GM18867 (cell line): ENCODE results near the gene SLC25A41.
"Not testable (repeated sequence)": the region's sequence is repeated elsewhere in the genome, so short reads cannot be mapped to it uniquely, and the experiment has no call there.

Experiments used
- ATAC-seq: cut with Tn5 transposase; IDR thresholded peaks from one replicate; pipeline ENCODE4 v1.9.1; 2021; ENCODE audit warnings: mild to moderate bottlenecking, moderate library complexity; ENCODE audit not compliant: unreplicated experiment

The SLC25A41 gene

DNA sequence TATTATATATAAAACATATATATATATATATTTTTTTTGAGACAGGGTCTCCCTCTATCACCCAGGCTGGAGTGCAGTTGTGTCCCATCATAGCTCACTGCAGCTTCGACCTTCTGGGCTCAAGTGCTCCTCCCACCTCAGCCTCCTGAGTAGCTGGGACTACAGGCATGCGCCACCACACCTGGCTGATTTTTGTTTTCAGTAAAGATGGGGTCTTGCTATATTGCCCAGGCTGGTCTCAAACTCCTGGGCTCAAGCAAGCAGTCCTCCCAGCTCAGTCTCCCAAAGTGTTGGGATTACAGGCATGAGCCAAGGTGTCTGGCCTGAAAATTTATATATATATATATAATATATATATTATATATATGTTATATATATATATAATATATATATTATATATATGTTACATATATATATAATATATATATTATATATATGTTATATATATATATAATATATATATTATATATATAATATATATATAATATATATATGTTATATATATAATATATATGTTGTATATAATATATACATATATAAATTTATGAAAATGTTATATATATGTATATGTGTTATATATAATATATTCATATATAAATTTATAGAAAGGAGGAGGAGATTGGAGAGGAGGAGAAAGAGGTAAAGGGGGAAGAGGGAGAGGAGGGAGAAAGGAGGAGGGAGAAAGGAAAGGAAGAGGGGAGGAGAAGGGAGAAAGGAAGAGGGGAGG, 4.7 kb downstream of the SLC25A41 start:
- not testable (repeated sequence) for ATAC-seq

DNA sequence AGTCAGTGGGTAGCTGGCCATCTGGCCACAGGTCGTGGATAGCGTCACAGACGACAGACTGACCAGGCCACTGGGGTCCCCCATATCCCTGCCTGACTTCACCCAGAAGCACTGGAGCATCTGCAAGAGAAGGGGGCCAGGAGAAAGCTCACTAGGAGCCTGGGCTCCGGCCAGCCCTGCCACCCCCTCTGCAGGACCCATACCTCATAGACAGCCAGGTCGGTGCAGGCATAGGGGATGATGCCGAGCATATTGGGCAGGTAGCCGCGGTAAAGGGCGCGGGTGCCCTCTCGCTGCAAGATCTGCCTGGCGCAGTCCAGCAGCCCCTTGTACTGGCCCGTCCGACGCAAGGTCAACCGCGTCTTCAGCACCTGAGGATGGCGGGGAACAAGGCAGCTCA, 6.4 kb downstream of the SLC25A41 start:
- ATAC-seq: no peak

DNA sequence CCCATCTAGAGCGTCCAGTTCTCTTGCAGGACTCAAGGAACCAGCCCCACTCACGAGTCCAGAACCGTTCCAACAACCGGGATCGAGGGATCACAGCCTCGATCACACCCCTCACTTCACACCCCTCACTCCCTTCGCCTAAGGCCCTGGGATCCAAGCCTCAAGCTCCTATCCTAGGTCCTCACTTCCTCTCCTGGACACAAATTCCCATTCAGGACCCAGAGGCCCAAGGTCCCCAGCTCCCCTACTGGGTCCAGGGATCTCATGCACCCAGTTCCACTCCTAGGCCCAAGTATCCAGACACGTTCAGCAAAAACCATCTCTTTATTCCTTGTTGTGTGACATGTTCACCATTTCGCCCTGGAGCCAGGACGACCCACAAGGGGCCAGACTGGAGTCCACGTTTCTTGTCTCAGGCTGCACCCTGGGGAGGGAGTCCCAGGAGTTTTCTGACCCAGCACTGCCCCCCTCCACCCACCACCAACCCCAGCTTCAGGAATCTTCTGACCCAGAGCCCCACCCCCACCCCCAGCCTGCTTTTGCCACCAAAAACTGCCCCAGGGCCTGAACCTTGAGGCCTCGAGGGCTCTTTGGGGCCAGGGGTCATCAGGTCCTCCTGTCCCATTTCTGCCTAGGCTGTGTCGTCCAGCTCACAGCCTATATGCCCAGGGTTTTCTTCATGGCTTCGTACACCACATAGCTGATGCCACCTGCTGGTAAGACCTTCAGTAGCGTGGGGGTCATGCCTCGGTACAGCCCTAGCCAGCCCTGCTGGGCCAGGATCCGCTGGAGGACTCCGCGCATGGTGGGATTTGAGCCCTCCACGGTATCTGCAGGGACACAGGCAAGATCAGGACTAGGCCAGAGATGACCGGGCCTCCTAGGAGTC, 7.6 kb downstream of the SLC25A41 start:
- ATAC-seq: no peak

DNA sequence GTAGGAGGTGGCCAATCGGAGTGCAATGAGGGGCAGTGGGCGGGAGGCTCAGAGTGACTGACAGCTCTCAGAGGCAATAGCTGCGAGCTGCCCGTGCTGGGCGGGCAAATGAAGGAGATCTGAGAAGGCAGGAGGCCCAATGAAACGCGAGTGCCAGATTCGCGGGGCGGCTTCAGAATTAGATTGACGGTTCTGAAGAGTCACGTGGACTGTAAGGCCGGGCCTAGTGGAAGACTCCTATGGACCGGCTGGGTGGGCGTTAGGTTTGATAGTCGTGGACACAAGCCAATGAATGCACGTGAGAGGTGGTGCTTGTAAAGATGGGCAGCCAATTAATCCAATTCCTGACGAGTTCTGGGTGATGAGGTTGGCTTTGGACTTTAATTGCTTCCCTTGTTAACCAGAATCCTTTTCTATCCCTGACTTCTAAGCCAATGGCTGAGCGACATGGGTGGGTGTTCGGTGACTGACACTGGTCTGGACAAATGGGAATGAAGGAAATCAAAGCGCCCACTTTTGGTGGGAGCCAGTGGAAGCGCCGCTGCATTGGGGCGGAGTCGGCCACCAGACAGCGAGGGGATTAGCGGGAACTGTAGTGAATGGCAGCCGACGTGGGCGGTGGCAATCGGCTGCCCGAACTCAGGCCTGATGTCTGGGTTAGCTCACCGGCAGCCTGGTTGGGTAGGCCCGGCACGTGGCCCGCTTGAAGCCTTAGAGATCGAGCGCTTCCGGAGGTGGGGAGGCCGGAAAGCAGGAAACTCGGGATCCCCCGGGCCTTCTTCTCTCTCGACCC, 8.4 kb downstream of the SLC25A41 start:
- peak; percentile 80 for ATAC-seq

DNA sequence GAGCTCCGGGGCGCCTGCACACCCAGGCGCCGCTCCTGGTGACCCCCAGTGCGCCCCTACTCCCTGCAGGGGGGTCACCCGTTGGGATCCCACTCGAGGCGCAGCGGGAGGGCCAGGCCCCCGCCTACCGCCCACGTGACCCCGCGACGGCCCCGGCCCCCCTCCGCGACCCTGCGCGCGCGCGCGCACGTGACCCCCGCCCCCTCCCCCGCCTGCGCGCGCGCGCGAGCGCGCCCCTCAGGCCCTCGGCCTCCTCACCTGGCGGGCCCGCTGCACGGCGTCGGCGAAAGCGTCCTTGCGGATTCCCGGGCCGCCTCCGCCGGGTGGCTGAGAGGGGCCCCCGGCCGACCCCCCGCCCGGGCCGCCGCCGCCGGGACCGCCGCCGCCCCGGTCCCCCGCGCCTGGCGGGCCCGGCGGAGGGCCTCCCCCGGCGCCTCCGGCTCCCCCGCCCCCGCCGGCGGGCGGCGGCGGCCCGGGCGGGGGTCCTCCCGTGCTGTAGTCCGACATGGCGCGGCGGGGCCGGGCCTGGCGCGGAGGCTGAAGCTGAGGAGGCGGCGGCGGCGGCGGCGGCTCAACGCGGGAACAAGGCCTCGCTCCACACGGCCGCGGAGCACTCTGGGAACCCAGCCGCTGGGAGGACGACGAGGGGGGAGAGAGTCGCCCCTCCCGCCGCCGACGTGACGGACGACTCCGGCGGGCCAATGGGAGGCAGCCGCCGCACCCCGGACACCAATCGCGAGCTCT, 9.2 kb downstream of the SLC25A41 start, which contains the start of gene KHSRP:
TSS of gene KHSRP (minus strand) at position 617 of the 744 bp plus-strand sequence. CDS start at position 507, 110 bp downstream.
- ATAC-seq: peak; percentile 1

DNA sequence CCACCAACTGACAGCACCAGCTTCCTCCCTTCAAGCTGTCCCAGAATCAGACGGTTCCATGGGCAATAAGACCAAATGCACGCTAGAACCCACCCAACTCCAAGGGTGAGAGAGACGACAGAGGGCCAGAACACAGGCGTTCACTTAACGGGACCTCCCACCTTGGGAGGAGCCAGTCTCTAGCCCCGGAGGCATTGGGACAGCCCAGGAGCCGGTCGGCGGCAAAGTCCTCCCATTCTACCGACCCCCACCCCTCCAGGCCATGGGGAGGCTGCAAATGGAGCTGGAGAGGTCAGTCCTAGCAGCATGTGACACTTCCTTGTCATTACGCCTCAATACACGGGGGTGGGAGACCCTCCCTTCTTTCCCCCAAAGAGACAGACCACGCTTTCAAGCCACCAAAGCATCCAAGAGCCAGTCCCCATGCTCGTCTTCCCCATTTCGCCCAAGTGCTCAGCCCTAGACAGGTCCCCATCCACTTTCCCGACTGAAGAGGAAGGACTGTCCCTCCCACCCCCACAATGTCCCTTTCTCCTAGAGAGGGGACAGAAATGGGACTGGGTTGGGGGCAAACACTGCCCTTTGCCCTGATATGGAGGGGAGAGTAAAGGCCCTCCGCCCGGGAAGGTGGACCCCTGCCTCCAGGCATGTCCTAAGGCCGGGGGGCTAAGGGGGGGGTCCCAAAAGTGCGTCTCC, 9.9 kb downstream of the SLC25A41 start:
- no peak for ATAC-seq

DNA sequence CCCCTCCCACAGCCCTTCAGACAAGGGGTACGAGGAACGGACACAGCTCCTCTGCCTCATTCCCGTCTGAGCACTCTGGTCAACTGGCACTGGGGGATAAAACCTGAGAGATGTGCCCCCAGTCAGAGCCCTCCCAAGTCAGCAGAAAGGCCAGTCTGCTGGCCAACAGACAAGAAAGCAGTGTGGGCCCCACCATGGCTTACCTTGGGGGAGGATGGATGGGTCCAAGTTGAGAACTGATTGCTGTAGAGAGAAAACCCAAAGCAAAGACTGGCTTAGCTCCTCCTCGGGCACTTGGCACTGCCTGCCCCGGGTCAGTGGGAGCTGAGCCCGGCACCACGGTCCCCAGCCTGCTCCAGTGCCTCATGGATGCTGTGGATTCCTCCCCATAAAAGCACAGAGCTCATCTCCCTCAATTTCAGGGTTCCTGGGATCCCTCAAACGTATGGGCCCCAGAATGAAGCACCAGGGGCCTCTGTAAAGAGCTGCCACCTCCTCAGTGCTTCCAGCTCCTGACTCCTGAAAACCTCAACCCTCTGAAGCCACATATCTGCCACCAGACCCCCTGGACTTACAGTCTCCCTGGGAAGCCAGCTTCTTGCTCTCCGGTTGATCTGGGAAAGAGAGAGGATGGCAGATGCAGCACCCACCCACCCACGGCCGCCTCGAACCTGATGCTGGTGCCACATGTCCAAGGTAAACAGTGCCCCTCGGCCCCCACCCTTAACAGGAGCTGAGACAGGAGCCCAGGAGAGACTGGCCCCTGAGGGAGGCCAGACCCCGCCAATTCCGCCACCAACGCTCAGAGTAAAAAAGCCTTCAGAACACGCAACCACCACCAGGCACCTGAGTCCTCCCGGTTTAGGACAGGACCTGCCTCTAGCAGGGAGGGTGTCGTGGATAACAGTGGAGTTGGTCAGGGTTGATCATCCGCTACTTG, 12.2 kb downstream of the SLC25A41 start:
- no peak for ATAC-seq

DNA sequence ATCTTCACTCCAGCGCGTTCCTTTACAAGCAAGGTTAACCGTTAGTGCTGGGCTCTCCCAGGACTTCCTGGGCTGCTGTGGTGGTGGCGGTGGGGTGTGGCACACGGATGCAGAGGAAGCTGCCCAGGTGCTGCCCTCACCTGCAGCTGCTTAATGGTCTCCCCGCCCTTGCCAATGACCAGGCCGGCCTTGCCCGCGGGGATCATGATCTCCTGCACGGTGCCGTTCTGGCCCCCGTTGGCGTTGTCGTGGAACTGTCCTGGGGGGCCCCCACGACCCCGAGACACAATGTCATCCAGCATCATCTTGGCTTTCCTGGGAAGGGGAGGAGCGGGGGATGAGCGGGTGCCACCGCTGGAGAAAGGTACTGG, 15.0 kb downstream of the SLC25A41 start:
- ATAC-seq: no peak

DNA sequence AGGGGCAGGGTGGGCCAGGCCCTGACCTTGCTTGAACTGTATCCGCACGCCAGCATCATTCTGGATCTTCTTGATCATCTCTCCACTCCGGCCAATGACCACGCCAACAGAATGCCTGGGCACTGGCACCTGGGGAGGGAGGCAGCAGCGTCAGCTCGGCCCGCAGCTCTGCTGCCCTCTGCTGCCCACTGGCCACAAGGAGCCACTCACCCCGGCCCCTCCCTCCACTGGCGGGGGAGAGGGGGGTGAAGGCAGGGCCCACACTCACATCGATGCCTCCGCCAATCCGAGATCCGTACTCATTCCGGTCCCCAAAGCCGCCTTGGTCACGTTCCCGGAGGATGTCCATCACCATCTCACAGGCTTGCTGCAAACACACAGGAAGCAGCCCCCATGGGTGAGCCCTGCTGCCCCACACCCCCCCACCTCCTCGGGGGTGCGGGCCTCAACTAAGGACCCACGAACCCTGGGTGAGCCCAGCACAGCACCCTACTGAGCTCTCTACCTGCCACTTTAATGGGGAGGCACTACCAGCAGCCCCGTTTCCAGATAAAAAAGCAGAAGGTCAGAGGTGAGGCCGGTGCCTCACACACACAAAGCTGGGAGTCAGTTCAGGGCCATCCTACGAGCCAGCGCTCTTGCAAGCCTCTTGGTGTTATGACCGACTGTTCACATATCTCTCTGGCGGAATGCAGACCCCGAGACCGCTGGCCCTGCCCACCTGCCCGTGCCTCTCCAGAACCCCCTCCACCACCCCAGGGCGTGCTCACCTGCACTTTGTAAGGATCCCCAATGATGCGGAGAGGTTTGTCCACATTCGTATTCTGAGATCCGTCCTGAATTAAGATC, 15.6 kb downstream of the SLC25A41 start:
- no peak for ATAC-seq

DNA sequence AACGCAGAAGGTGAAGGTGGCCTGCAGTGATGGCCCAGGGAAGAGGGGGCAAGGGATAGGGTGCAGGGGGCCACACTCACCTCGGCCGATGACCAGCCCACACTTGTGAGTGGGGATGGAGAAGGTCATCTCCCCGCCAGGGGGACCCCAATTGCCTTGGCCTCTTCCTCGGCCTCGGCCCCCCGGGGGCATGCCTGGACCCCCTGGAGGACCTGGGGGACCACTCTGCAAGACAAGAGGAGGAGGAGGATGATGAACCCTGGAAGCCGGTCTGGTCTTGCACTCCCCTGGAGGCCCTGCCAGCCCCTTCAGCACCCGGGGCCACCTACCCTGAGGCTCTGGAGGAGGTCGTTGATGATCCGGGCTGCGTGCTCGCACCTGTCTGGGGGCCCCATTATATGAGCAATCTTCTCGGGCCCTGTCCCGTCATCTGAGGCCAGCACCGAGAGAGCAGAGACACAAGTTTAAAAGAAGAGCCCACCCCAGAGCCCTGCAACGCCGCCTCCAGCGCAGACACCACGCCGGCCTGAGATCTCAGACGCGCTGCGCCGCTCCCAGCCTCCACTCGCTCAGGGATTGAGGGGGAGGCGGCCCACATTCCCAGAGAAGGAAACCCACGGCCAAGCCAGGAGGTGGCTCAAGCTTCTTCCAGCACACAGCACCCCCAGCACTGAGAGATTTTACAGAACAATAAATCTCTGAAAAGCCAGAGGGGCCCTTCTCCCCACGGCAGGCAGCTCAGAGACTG, 16.7 kb downstream of the SLC25A41 start:
- ATAC-seq: no peak

DNA sequence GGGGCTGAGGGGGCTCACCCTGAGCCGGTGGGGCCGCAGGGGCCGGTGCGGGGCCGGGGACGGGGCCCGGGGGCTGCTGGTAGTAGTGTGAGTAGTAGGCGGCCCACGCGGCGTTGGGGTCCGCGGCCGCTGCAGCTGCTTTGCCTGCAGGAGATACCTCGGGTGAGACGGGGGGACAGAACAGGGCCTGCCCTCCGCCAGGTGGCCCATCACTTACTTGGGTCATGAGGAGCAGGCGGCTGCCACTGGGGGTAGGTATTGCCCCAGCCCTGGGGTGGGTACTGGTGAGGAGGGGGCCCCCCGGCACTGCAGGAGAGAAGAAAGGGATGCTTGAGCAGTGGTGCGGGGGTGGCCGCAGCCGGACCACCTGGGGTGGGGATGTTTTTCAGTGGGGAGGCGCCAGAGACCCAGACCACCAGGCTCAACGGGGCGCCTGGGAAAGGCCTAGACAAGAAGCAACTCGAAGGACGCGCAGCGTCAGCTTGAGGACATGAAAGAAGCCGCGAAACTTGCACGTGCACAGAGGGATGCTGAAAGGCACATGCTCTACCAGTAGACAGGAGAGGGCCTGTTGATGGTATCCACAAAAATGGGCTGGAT, 17.9 kb downstream of the SLC25A41 start:
- ATAC-seq: no peak

DNA sequence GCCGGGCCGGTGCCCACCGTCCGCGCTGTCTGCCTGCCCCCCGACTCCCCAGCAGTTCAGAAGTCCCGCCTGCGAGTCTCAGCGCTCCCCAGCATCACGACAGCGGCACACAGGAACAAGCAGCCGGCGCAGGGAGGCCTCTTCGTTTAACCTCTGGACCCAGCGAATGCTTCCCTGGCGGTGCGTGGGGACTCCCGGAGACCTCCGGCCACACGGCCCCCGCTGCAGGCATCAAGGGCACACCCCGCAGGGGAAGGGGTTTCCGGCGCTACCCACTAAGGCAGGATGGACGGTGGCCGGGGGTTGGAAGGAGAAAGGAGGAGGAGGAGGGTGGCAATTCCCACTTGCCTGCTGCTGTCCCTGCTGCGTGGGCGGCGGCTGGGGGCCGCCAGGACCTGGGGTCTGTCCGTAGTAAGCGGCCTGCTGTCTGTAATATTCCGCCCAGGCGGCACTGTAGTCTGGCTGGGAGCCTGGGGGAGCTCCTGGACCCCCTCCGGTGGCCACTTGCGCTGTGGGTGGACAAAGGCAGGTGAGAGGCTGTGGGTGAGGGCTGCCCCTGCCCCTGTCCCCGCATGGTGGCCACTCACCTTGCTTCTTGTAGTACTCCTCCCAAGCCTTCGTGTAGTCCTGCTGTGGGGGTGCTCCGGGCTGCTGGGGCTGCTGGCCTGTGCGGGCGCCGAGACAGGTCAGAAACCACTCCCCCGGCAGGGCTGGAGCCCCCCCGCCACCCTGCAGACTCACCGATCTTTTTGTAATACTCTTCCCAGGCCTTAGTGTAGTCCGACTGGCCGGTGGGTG, 18.6 kb downstream of the SLC25A41 start:
- no peak for ATAC-seq

DNA sequence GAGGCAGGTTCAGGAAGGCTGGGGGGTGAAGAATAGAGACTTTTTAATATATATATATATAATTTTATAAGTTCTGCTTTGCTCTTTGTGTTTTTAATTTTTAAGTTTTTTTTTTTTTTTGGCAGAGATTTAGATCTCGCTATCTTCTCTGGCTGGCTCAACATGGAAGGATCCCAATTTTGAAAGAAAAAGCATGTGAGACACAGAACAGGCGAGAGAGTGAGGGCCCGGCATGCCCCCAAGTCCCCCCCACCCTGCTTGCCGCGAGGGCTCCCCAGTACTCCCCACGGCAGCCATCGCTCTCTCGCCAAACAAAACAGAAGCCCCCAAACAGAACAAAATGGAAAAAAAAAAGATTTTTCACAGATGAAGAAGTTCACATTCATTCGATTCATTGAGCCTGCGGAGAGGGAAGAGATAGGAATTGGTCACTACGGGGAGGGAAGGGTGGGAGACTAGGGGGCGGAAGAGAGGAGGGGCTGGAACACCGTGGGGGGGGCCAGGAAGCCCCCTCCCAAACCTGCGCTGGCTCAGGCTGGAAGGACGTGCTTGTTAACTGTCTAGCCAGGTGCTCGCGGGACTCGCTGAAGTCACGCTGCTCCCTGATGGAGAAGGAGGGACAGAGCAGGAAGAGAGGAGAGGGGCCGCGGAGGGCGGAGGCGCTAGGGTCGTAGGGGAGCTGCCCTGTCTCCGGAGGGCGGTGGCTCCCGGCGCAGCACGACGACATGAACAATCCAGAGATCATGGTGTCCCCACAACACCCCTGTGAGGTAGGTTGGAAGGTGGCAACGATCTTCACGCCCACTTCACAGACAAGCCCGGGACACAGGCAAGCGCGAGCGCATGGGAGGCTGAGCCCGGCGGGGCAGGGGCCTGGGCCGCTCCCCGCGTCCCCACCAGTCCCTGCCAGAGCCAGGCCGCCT, 19.6 kb downstream of the SLC25A41 start:
- no peak for ATAC-seq

DNA sequence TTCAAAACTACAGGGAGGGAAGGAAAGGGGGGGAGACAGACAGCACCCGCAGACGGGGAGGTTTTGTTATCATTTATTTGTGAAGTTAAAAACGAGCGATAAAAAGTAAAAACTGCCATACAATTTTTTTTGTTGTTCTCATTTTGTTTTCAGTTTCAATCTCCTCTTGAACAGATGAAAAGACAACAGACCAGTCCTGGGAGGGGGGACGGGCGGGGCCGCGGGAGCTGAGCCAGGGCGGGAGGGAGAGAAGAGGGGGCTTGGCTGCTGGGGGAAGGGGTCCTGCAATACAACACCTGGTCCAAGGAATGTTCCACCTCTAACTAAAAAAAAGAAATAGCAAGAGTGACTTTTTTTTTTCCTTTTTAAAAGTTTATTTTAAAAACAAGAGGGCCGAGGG, 20.3 kb downstream of the SLC25A41 start:
- ATAC-seq: no peak
